HG02759 (cell line): ENCODE measurements around the gene LAMTOR3.

Source experiments
- ATAC-seq: cut with Tn5 transposase; IDR thresholded peaks from one replicate; pipeline ENCODE4 v1.9.1; 2021; ENCODE audit warnings: mild to moderate bottlenecking, moderate library complexity; ENCODE audit not compliant: unreplicated experiment

The LAMTOR3 gene

GRCh38 chr4:99863804-99864203 lies 30.4 kb downstream of the LAMTOR3 start:
- ATAC-seq: no peak

GRCh38 chr4:99861120-99861905 lies 32.9 kb downstream of the LAMTOR3 start:
- peak; percentile 66 for ATAC-seq

GRCh38 chr4:99860521-99860920 lies 33.7 kb downstream of the LAMTOR3 start:
- no peak for ATAC-seq

GRCh38 chr4:99859618-99860017 lies 34.6 kb downstream of the LAMTOR3 start:
- ATAC-seq: peak; percentile 67

GRCh38 chr4:99857307-99857706 lies 36.9 kb downstream of the LAMTOR3 start:
- no peak for ATAC-seq

- ATAC-seq: no peak
Observed at GRCh38 chr4:99856166-99856565, 38.1 kb downstream of the LAMTOR3 start.

GRCh38 chr4:99855678-99856077 lies 38.5 kb downstream of the LAMTOR3 start:
- peak; percentile 37 for ATAC-seq

- ATAC-seq: no peak
Observed at GRCh38 chr4:99853999-99854398, 40.2 kb downstream of the LAMTOR3 start.

GRCh38 chr4:99853190-99853589 lies 41.0 kb downstream of the LAMTOR3 start:
- no peak for ATAC-seq

- ATAC-seq: no peak
Observed at GRCh38 chr4:99852199-99852749, 42.0 kb downstream of the LAMTOR3 start.

- peak; percentile 35 for ATAC-seq
Observed at GRCh38 chr4:99848591-99849001, 45.6 kb downstream of the LAMTOR3 start.

- ATAC-seq: peak; percentile 64
Observed at GRCh38 chr4:99847362-99847976, 46.8 kb downstream of the LAMTOR3 start.

GRCh38 chr4:99846891-99847290 lies 47.3 kb downstream of the LAMTOR3 start:
- no peak for ATAC-seq

GRCh38 chr4:99845708-99846469 lies 48.3 kb downstream of the LAMTOR3 start:
- ATAC-seq: no peak

- ATAC-seq: no peak
Observed at GRCh38 chr4:99845179-99845578, 49.0 kb downstream of the LAMTOR3 start.

- no peak for ATAC-seq
Observed at GRCh38 chr4:99844048-99844447, 50.2 kb downstream of the LAMTOR3 start.

- no peak for ATAC-seq
Observed at GRCh38 chr4:99843413-99843812, 50.8 kb downstream of the LAMTOR3 start.

GRCh38 chr4:99841129-99841528 lies 53.1 kb downstream of the LAMTOR3 start:
- ATAC-seq: no peak

- no peak for ATAC-seq
Observed at GRCh38 chr4:99838927-99839326, 55.3 kb downstream of the LAMTOR3 start.

- no peak for ATAC-seq
Observed at GRCh38 chr4:99835942-99836341, 58.3 kb downstream of the LAMTOR3 start.

GRCh38 chr4:99834569-99834968 lies 59.7 kb downstream of the LAMTOR3 start:
- ATAC-seq: no peak
